H9 (cell line): ENCODE data around the gene BMERB1. TPM values are rescaled to one million over a fixed set of nuclear protein-coding genes. Genes with fewer than 3 reads are reported as not detected.

Source experiments
- DNase-seq: peaks from one replicate; pipeline ENCODE4 v3.0.0-alpha.2; 2017
- H2AFZ ChIP-seq: one replicate; pipeline ENCODE4 v1.6.1; 2013; ENCODE audit warnings: mild to moderate bottlenecking, low read length, control low read depth, moderate library complexity
- H2AK5ac ChIP-seq: 2 replicates; pipeline ENCODE4 v1.6.1; 2013; ENCODE audit warnings: low read length, control low read depth, mixed read lengths; ENCODE audit not compliant: insufficient read length
- H2BK120ac ChIP-seq: one replicate; pipeline ENCODE4 v1.6.1; 2013; ENCODE audit warnings: low read depth, mild to moderate bottlenecking, low read length, control low read depth, inconsistent platforms; ENCODE audit not compliant: poor library complexity, severe bottlenecking
- H2BK12ac ChIP-seq: 2 replicates; pipeline ENCODE4 v1.6.1; 2013; ENCODE audit warnings: low read length, control low read depth, mixed read lengths, low read depth; ENCODE audit not compliant: insufficient read length
- H2BK15ac ChIP-seq: 2 replicates; pipeline ENCODE4 v1.6.1; 2013; ENCODE audit warnings: low read depth, low read length, control low read depth
- H2BK20ac ChIP-seq: one replicate; pipeline ENCODE4 v1.6.1; 2013; ENCODE audit warnings: low read depth, mild to moderate bottlenecking, low read length, control low read depth, inconsistent platforms; ENCODE audit not compliant: poor library complexity, severe bottlenecking
- H2BK5ac ChIP-seq: 2 replicates; pipeline ENCODE4 v1.6.1; 2013; ENCODE audit warnings: low read length, control low read depth, mixed read lengths; ENCODE audit not compliant: insufficient read length
- H3K14ac ChIP-seq: 2 replicates; pipeline ENCODE4 v1.6.1; 2013; ENCODE audit warnings: low read length, control low read depth; ENCODE audit not compliant: insufficient read depth
- H3K18ac ChIP-seq: 2 replicates; pipeline ENCODE4 v1.6.1; 2013; ENCODE audit warnings: low read depth, mild to moderate bottlenecking, mixed read lengths, low read length, control low read depth; ENCODE audit not compliant: insufficient read length
- H3K23ac ChIP-seq: 2 replicates; pipeline ENCODE4 v1.6.1; 2013; ENCODE audit warnings: low read length, control low read depth, mixed read lengths, low read depth; ENCODE audit not compliant: insufficient read length
- H3K23me2 ChIP-seq: 2 replicates; pipeline ENCODE4 v1.6.1; 2013; ENCODE audit warnings: low read depth, mild to moderate bottlenecking, mixed read lengths, low read length, control low read depth; ENCODE audit not compliant: insufficient read length, poor library complexity, severe bottlenecking
- H3K27ac ChIP-seq: 2 replicates; pipeline ENCODE4 v1.5.1; 2013; ENCODE audit warnings: low read length, control low read depth, mixed read lengths, low read depth; ENCODE audit not compliant: insufficient read length
- H3K27me3 ChIP-seq: 2 replicates; pipeline ENCODE4 v1.6.1; 2013; ENCODE audit warnings: low read length, control low read depth, inconsistent platforms; ENCODE audit not compliant: insufficient read depth
- H3K4ac ChIP-seq: 2 replicates; pipeline ENCODE4 v1.6.1; 2013; ENCODE audit warnings: low read depth, mild to moderate bottlenecking, control low read depth, inconsistent platforms, low read length, moderate library complexity
- H3K4me1 ChIP-seq: 2 replicates; pipeline ENCODE4 v1.6.1; 2013; ENCODE audit warnings: low read length, control low read depth, inconsistent platforms; ENCODE audit not compliant: insufficient read depth
- H3K4me2 ChIP-seq: 2 replicates; pipeline ENCODE4 v1.6.1; 2013; ENCODE audit warnings: low read length, control low read depth, mixed read lengths; ENCODE audit not compliant: insufficient read length, insufficient read depth
- H3K56ac ChIP-seq: 2 replicates; pipeline ENCODE4 v1.6.1; 2013; ENCODE audit warnings: low read depth, mild to moderate bottlenecking, mixed read lengths, low read length, control low read depth; ENCODE audit not compliant: insufficient read length
- H3K79me1 ChIP-seq: 2 replicates; pipeline ENCODE4 v1.6.1; 2013; ENCODE audit warnings: low read depth, mild to moderate bottlenecking, moderate library complexity, low read length, control low read depth, inconsistent platforms; ENCODE audit not compliant: insufficient read depth, poor library complexity, severe bottlenecking
- H3K79me2 ChIP-seq: 2 replicates; pipeline ENCODE4 v1.6.1; 2013; ENCODE audit warnings: low read length, control low read depth, inconsistent platforms; ENCODE audit not compliant: insufficient read depth
- H3K9ac ChIP-seq: 2 replicates; pipeline ENCODE4 v1.6.1; 2013; ENCODE audit warnings: low read length, control low read depth, mixed read lengths; ENCODE audit not compliant: insufficient read length; ENCODE audit errors: extremely low read depth
- H3K9me3 ChIP-seq: one replicate; pipeline ENCODE4 v1.6.1; 2013; ENCODE audit warnings: low read depth, low read length, inconsistent platforms; ENCODE audit not compliant: control insufficient read depth
- H3T11ph ChIP-seq: one replicate; pipeline ENCODE4 v1.6.1; 2013; ENCODE audit warnings: mild to moderate bottlenecking, low read length, control low read depth, inconsistent platforms
- H4K20me1 ChIP-seq: one replicate; pipeline ENCODE4 v1.6.1; 2013; ENCODE audit not compliant: control insufficient read depth, insufficient read length, insufficient read depth
- H4K5ac ChIP-seq: 2 replicates; pipeline ENCODE4 v1.6.1; 2013; ENCODE audit warnings: low read depth, mild to moderate bottlenecking, mixed read lengths, low read length, control low read depth; ENCODE audit not compliant: insufficient read length
- H4K8ac ChIP-seq: replicated peaks from 2 replicates; pipeline ENCODE4 v1.6.1; 2013; ENCODE audit warnings: low read length, control low read depth, mixed read lengths, low read depth; ENCODE audit not compliant: insufficient read length
- H4K91ac ChIP-seq: 2 replicates; pipeline ENCODE4 v1.6.1; 2013; ENCODE audit warnings: low read depth, mild to moderate bottlenecking, moderate library complexity, mixed read lengths, low read length, control low read depth; ENCODE audit not compliant: insufficient read length
- H3K27ac Mint-ChIP-seq, 3 experiments: 2 replicates in 2 of 3; 3 replicates in 1 of 3; pipeline ENCODE4 v1.8.0; 2020 to 2021; ENCODE audit warnings: mixed read lengths in 3 of 3, mild to moderate bottlenecking in 1 of 3, moderate library complexity in 1 of 3
- H3K27me3 Mint-ChIP-seq: 2 replicates; pipeline ENCODE4 v1.8.0; 2021; ENCODE audit warnings: low read depth, mild to moderate bottlenecking, moderate library complexity, mixed read lengths
- H3K36me3 Mint-ChIP-seq, 3 experiments: 2 replicates in 2 of 3; 3 replicates in 1 of 3; pipeline ENCODE4 v1.8.0; 2020 to 2021; ENCODE audit warnings: low read depth in 3 of 3, mixed read lengths in 3 of 3; ENCODE audit not compliant: insufficient read depth in 1 of 3
- H3K4me1 Mint-ChIP-seq, 2 experiments: 2 replicates each; pipeline ENCODE4 v1.8.0; 2020; ENCODE audit warnings: mixed read lengths in 2 of 2
- H3K4me3 Mint-ChIP-seq, 2 experiments: 2 replicates in 1 of 2; 3 replicates in 1 of 2; pipeline ENCODE4 v1.8.0; 2020 to 2021; ENCODE audit warnings: mild to moderate bottlenecking in 2 of 2, mixed read lengths in 2 of 2, moderate library complexity in 1 of 2
- H3K9me3 Mint-ChIP-seq, 2 experiments: 2 replicates in 1 of 2; 3 replicates in 1 of 2; pipeline ENCODE4 v1.8.0; 2020; ENCODE audit warnings: mild to moderate bottlenecking in 2 of 2, mixed read lengths in 2 of 2, moderate library complexity in 1 of 2
- CTCF ChIP-seq: fragments of 200-600 bp; sonication (generic); conservative IDR thresholded peaks from 3 replicates; pipeline ENCODE4 v1.8.0; 2021; ENCODE audit warnings: antibody characterized with exemption, mild to moderate bottlenecking
- WGBS: extraction: QIAGEN DNeasy Blood & Tissue Kit; methylation state at CpG from one replicate; pipeline ENCODE4 v1.1.7; 2013; ENCODE audit warnings: missing lambda C conversion rate, low lambda C conversion rate, mixed read lengths; ENCODE audit not compliant: insufficient read length; ENCODE audit errors: extremely low coverage; 5-methylcytosine and 5-hydroxymethylcytosine counted together
- total RNA-seq: library from RNA; stranded (reverse); gene quantifications from 2 replicates; pipeline ENCODE4 v1.2.1, GENCODE V29; 2021

The BMERB1 gene
- total RNA-seq, 1 experiment from 2014 or later, result 19.5 TPM

GRCh38 chr16:15544405-15544804, 110.0 kb downstream of the BMERB1 start:
- Histone ChIP-seq H3K23me2 (no peaks in the 10 kb centered on the region), H3K9me3 (no peaks in the 10 kb centered on the region), H3K56ac (no peak overlapping the region), H3K79me2 (no peaks in the 10 kb centered on the region), H3K4ac (no peak overlapping the region), H3K27me3 (no peaks in the 10 kb centered on the region), H2BK120ac (no peak overlapping the region), H3K4me2 (no peak overlapping the region), H4K8ac (no peak overlapping the region), H3K27ac (no peak overlapping the region), H3K4me1 (no peaks in the 10 kb centered on the region; the same call in 1 of the 2 replicates), H2BK12ac (no peak overlapping the region), H2BK15ac (no peak overlapping the region), H2BK5ac (no peak overlapping the region), H2BK20ac (no peak overlapping the region), H2AFZ (no peak overlapping the region), H4K20me1 (no peaks in the 10 kb centered on the region), H3K14ac (no peak overlapping the region), H2AK5ac (no peak overlapping the region), H4K5ac (no peak overlapping the region), H3T11ph (no peak overlapping the region), H3K23ac (no peak overlapping the region), H3K79me1 (no peaks in the 10 kb centered on the region), H3K9ac (no peak overlapping the region), H4K91ac (no peak overlapping the region), H3K18ac (no peak overlapping the region)
- peaks cover 16 to 21% of the 10 kb centered on the region in 2 experiments for H3K4me1 Mint-ChIP-seq
- no peak for DNase-seq
- no CpG with 5 or more reads among the region's 5 CpGs for WGBS
- H3K9me3 Mint-ChIP-seq, result peaks cover 16 to 17% of the 10 kb centered on the region in 2 experiments
- H3K36me3 Mint-ChIP-seq, result peaks cover 0 to 20% (median 19%) of the 10 kb centered on the region in 3 experiments; a peak in 6 of 7 replicates
- H3K4me3 Mint-ChIP-seq, result no peak overlapping the region
- TF ChIP-seq CTCF, result no peak
- no peak overlapping the region; a peak in 1 of 7 replicates for H3K27ac Mint-ChIP-seq
- no peaks in the 10 kb centered on the region for H3K27me3 Mint-ChIP-seq
